K562 (cell line): ENCODE measurements around the gene LAPTM4A. TPM values are rescaled to one million over a fixed set of nuclear protein-coding genes. Genes with fewer than 3 reads are reported as not detected.
A peak's percentile ranks its signal among the peaks of the same experiment; 100 is the strongest.

Experiments used
- BMI1 ChIP-seq: fragments of 150-350 bp; IDR thresholded peaks from 2 replicates; pipeline ENCODE4 v1.6.1; 2014; ENCODE audit warnings: low read length
- CHD4 ChIP-seq: fragments of 200-600 bp; sonication (generic); IDR thresholded peaks from 3 replicates; pipeline ENCODE4 v1.6.1; 2012; ENCODE audit warnings: low read depth, mild to moderate bottlenecking, mixed read lengths, low read length, inconsistent platforms; ENCODE audit not compliant: insufficient read depth, insufficient replicate concordance, poor library complexity, severe bottlenecking
- CTBP1 ChIP-seq: fragments of 450-650 bp; IDR thresholded peaks from 2 replicates; pipeline ENCODE4 v1.6.1; 2016; ENCODE audit warnings: borderline replicate concordance
- DPF2 ChIP-seq: fragments of 450-650 bp; IDR thresholded peaks from 2 replicates; pipeline ENCODE4 v1.6.1; 2016
- EP400 ChIP-seq: fragments of 450-650 bp; IDR thresholded peaks from 2 replicates; pipeline ENCODE4 v1.6.1; 2017; ENCODE audit warnings: antibody characterized with exemption, mild to moderate bottlenecking, moderate library complexity
- GTF2F1 ChIP-seq: IDR thresholded peaks from 2 replicates; pipeline ENCODE4 v1.6.1; 2011; ENCODE audit warnings: low read depth, low read length, improper control_type of control experiment
- HNRNPLL ChIP-seq: fragments of 200-400 bp; formaldehyde crosslinking; IDR thresholded peaks from 2 replicates; pipeline ENCODE4 v1.6.1; 2017; ENCODE audit warnings: low read length, low read depth, mild to moderate bottlenecking; ENCODE audit not compliant: poor library complexity, severe bottlenecking
- IRF1 ChIP-seq: sonication (generic); formaldehyde crosslinking; IDR thresholded peaks from 2 replicates; pipeline ENCODE4 v1.8.0; 2022; ENCODE audit warnings: missing genetic modification reagents, mild to moderate bottlenecking, borderline replicate concordance
- MGA ChIP-seq: fragments of 450-650 bp; IDR thresholded peaks from 2 replicates; pipeline ENCODE4 v1.6.1; 2016; ENCODE audit warnings: mild to moderate bottlenecking, moderate library complexity
- NFE2 ChIP-seq: IDR thresholded peaks from 2 replicates; pipeline ENCODE4 v1.6.1; 2014; ENCODE audit warnings: antibody characterized with exemption, low read depth
- SOX6 ChIP-seq: fragments of 450-650 bp; IDR thresholded peaks from 2 replicates; pipeline ENCODE4 v1.6.1; 2014; ENCODE audit warnings: mild to moderate bottlenecking
- TAF15 ChIP-seq: fragments of 200-400 bp; formaldehyde crosslinking; IDR thresholded peaks from 2 replicates; pipeline ENCODE4 v1.6.1; 2017; ENCODE audit warnings: mild to moderate bottlenecking, low read depth, low read length, moderate library complexity
- ZFPM2 ChIP-seq: fragments of 250-450 bp; sonication (Bioruptor Pico); IDR thresholded peaks from 2 replicates; pipeline ENCODE4 v1.5.1; 2022; ENCODE audit warnings: mild to moderate bottlenecking
- ZNF232 ChIP-seq: sonication (generic); formaldehyde crosslinking; IDR thresholded peaks from 2 replicates; pipeline ENCODE4 v1.8.0; 2022; ENCODE audit warnings: mild to moderate bottlenecking, missing genetic modification reagents
- ZNF41 ChIP-seq: fragments of 250-450 bp; sonication (Bioruptor Pico); conservative IDR thresholded peaks from 2 replicates; pipeline ENCODE4 v1.4.0; 2020; ENCODE audit warnings: mild to moderate bottlenecking
- ZNF551 ChIP-seq: fragments of 250-450 bp; sonication (Bioruptor Pico); IDR thresholded peaks from 2 replicates; pipeline ENCODE4 v1.5.0; 2021; ENCODE audit warnings: mild to moderate bottlenecking, moderate library complexity
- ZNF583 ChIP-seq: fragments of 250-450 bp; sonication (Bioruptor Pico); IDR thresholded peaks from 2 replicates; pipeline ENCODE4 v1.4.0; 2020
- polyA plus RNA-seq, 8 experiments: library from polyadenylated mRNA; depleted of rRNA in 4 of 8; stranded (reverse) in 5 of 8; unstranded in 3 of 8; fragments of >200 nt; fragmentation: Nextera tagmentation in 2 of 8; fragmentation: Illumina TruSeq in 1 of 8; extraction: Ambion mirVana in 2 of 8; extraction: Trizol in 1 of 8; gene quantifications; 2 replicates each; pipeline versions ENCODE4 v1.2.1 to v1.2.3, GENCODE V29; 2011 to 2014; ENCODE audit warnings: inconsistent platforms in 1 of 8, missing spikeins in 1 of 8
- total RNA-seq, 7 experiments: library from RNA; depleted of rRNA in 6 of 7; stranded (reverse); fragments of >200 nt in 6 of 7; fragmentation: Illumina TruSeq in 2 of 7; extraction: Trizol in 2 of 7; gene quantifications; 2 replicates each; pipeline versions ENCODE4 v1.2.1 to v1.2.3, GENCODE V29; 2011 to 2021; ENCODE audit warnings: low replicate concordance in 1 of 7

Gene LAPTM4A
- total and polyA plus RNA-seq, 9 of the 15 experiments (the other 6 are each of a cell fraction or from before 2014, with no cell fraction given) = 13.4 to 157 (median 50.1) TPM

GRCh38 chr2:20052861-20053281, 1.4 kb upstream of the LAPTM4A start (continued):
- TF ChIP-seq MGA (no peak), HNRNPLL (no peak), ZNF551 (CRISPR knock-in tag) (no peak), ZNF232 (CRISPR knock-in tag) (no peak), EP400 (no peak), SOX6 (no peak; the same call in 1 of the 2 replicates), ZNF41 (CRISPR knock-in tag) (no peak), CHD4 (no peak), CTBP1 (no peak), ZFPM2 (CRISPR knock-in tag) (no peak), DPF2 (peak; percentile 57; the same call in 1 of the 2 replicates), IRF1 (CRISPR knock-in tag) (no peak), TAF15 (no peak), GTF2F1 (no peak), ZNF583 (CRISPR knock-in tag) (no peak), NFE2 (no peak), BMI1 (no peak)
